Ishikawa (cell line): Measurements from ENCODE around the gene CACNA2D3.

ENCODE experiments used
- CEBPB ChIP-seq: IDR thresholded peaks from 2 replicates; pipeline ENCODE4 v1.6.1; 2012
- EP300 ChIP-seq: IDR thresholded peaks from 2 replicates; pipeline ENCODE4 v1.6.1; 2012; ENCODE audit warnings: borderline replicate concordance
- FOXM1 ChIP-seq: IDR thresholded peaks from 2 replicates; pipeline ENCODE4 v1.6.1; 2012; ENCODE audit warnings: low read depth, borderline replicate concordance
- MAX ChIP-seq: IDR thresholded peaks from 2 replicates; pipeline ENCODE4 v1.6.1; 2012
- NFIC ChIP-seq: IDR thresholded peaks from 2 replicates; pipeline ENCODE4 v1.6.1; 2012
- REST ChIP-seq: IDR thresholded peaks from 2 replicates; pipeline ENCODE4 v1.6.1; 2012; ENCODE audit warnings: low read depth, mild to moderate bottlenecking
- TAF1 ChIP-seq: IDR thresholded peaks from 2 replicates; pipeline ENCODE4 v1.6.1; 2012; ENCODE audit warnings: low read depth, mild to moderate bottlenecking
- USF1 ChIP-seq: IDR thresholded peaks from 2 replicates; pipeline ENCODE4 v1.6.1; 2012
- YY1 ChIP-seq: IDR thresholded peaks from 2 replicates; pipeline ENCODE4 v1.6.1; 2012; ENCODE audit warnings: low read depth

- TF ChIP-seq USF1 (no peak), TAF1 (no peak), EP300 (no peak), FOXM1 (no peak), MAX (no peak), NFIC (no peak), YY1 (no peak), CEBPB (no peak), REST (peak; percentile 77)
Observed at GRCh38 chr3:54138937-54139547, 16.7 kb downstream of the CACNA2D3 start.
